ENCODE measurements around the gene TLR7.

Gene TLR7

DNA sequence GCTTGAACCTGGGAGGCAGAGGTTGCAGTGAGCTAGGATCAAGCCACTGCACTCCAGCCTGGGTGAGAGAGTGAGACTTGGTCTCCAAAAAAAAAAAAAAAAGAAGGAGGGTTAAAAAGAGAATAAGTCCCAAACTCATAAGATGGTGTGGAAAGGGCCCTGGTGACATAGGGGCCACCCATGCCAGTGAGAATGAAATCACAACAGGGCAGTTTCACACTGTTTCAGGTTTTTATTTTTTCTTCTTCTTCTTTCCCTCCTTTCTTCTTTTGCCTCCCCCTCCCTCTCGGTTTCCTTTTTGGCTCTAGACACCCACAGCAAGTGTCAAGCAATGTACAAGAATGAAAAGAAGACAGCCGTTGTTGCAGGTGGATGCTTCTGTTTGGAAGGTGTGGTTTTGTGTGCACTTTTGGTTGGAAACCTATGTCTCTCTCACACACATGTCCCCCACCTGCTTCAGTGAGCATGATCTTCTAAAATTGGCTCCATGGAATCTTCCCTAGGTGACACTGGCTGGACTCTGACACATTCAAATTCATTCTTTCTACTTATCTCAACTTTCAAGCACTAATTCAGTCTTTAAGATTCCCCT is 25.1 kb downstream of the TLR7 start:
- DNase-seq, result no peak

- DNase-seq, result no peak
These were observed 25.8 kb downstream of the TLR7 start for GRCh38 chrX:12892716-12893115.

DNA sequence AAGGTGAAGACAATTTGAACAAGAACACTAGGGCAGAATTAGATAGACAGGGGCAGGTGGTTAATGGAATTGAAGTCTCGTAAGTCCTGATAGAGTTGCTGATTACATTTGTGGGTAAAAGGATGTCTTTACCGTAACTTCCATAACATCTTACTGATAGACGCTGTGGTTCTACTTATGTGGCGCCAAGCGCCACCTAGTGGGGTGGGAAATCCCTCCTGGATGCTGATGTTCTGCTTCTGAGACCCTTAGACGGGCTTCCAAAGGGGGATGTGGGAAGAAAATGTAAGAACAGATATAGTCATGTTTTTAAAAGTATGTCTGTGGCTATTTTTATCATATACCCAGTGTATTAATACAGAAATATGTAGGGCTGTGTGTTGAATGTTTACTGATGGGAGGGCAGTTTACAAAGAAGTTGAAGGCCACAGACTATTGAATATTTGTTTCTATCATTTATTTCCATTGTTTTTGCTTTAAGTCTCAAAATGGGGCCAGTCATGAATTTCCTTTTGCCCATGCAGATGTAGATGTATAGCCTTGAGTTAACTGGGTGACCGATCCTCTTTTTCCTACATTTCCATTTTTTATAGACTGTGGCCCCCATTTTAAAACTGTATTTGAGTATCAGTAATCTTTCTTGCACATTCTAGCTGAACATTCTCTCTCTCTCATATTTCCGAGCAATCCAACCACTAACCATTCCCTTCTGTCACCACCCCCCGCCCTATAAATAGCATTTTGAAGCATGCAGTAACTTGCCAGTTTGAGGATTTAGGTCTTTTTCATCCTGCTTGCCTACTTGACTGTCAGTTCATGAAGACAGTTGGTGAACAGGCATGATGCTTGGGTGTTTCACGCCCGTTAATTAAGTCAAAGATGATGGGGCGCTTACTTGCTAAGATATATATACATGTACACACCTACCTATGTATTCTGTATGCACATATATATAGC is 27.5 kb downstream of the TLR7 start:
- no peak for DNase-seq

DNA sequence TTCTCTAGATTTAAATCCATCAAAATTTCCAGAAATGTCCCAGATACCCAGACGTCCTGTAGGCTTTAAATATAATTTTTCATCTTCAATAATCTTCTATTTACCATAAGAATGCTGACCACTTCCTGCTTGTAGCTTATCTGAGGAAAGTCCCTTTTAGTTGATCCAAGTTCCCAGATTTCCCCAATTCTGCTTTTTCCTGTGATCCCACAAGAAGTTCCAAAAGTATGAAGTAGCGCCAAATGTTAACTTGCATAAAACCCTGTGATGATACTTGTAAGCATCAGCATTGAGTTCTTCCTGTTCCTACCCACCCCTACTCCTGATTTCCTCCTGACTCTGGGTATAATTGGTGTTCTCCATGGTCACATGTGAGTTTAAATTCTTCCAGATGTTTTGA is 29.0 kb downstream of the TLR7 start:
- DNase-seq, result no peak

- DNase-seq, result no peak
These were observed 30.1 kb downstream of the TLR7 start for GRCh38 chrX:12896935-12897334.

GRCh38 chrX:12898073-12898472 is 31.2 kb downstream of the TLR7 start:
- no peak for DNase-seq

GRCh38 chrX:12899506-12899905 is 32.6 kb downstream of the TLR7 start:
- DNase-seq, result no peak

- peak; percentile 13 for DNase-seq
These were observed 34.6 kb downstream of the TLR7 start for GRCh38 chrX:12901486-12901885.

GRCh38 chrX:12903646-12904045 is 36.8 kb downstream of the TLR7 start:
- no peak for DNase-seq

- no peak for DNase-seq
These were observed 39.3 kb downstream of the TLR7 start, which contains the start of gene TLR8 for GRCh38 chrX:12906046-12906761. TSS of gene TLR8 (plus strand) at chrX:12906620. CDS start at chrX:12906707, 87 bp downstream.

DNA sequence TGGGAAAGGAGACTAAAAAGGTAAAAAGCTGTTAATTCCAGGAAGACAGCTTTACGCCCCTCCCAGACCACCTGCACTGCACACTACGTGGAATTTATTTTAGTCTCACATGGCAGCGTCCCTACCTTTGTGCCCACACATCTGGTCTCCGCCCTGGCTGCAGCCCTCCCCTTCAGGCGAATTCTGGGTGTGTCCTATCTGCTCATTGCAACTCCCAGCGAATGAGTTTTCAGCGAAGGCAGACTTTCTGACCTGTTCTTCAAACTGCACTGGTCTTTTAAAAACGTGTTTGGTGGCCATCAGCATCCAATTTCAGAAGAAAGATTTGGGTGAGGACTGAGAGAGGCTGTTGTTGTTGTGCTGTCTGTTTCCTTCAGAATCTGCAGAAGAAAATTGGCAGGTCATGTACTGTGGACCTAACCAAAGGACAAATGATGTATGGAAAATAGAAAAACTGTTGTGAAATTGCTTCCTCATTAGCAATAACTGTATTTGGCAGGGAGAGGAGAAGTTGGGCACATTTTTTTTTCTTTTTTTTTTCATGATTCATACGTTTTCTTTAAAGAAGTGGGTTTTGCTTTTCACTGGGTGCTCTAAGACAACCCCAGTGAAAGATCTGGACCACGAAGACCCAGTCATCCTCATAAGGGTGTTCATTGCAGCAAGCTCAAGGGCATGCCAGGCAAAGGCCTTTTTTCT is 43.7 kb downstream of the TLR7 start:
- no peak for DNase-seq

DNA sequence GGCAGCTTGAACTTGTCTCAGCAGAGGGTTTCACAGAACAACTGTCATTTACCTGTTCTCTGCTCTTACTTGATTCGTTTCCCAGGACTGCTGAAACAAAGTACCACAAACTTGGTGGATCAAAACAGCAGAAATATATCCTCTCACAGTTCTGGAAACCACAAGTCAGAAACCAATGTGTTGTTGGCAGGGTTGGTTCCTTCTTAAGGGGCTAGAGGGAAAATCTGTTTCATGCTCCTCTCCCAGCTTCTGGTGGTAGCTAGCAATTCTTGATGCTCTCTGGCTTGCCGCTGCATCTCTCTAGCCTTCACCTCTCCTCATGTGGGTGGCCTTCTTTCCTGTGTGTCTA is 44.2 kb downstream of the TLR7 start:
- no peak for DNase-seq

DNA sequence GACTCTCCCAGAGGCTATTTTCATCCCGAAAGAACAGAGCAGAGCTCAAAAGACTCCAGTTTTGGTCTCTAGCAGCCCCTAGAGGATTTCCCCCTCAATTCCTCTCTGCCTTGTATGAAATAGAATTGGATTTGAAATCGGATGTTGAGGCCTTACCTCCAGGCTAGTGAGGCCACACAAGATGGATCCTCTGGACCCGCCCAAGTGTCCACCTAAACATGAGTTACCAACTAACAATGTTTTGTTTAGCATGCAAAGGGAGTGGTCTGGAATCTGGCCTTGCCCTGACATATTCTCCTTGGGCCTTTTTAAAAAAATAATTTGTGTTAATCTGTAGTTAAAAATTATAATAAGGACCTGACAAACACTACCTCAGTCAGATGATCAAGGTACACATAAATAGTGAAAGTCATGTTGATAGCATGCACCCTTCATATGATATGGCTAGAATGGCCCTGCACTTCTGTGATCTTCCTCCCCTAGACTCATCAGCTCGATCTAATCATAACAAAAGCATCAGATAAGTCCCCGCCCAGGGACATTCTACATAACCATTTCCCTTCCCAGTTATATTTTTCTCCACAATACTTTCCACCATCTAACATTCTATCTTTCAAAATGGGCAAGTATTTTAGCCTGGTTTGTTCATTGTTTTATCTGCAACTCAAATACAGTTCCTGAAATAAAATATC is 46.1 kb downstream of the TLR7 start:
- DNase-seq, result no peak

GRCh38 chrX:12917753-12918152 is 50.9 kb downstream of the TLR7 start:
- no peak for DNase-seq

- no peak for DNase-seq
These were observed 52.2 kb downstream of the TLR7 start for GRCh38 chrX:12919051-12919450.

- DNase-seq, result no peak
These were observed 52.7 kb downstream of the TLR7 start for GRCh38 chrX:12919620-12920019.

DNA sequence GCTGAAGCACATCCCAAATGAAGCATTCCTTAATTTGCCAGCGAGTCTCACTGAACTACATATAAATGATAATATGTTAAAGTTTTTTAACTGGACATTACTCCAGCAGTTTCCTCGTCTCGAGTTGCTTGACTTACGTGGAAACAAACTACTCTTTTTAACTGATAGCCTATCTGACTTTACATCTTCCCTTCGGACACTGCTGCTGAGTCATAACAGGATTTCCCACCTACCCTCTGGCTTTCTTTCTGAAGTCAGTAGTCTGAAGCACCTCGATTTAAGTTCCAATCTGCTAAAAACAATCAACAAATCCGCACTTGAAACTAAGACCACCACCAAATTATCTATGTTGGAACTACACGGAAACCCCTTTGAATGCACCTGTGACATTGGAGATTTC is 54.1 kb downstream of the TLR7 start:
- no peak for DNase-seq

- DNase-seq, result no peak
These were observed 55.2 kb downstream of the TLR7 start for GRCh38 chrX:12921886-12922598.

DNA sequence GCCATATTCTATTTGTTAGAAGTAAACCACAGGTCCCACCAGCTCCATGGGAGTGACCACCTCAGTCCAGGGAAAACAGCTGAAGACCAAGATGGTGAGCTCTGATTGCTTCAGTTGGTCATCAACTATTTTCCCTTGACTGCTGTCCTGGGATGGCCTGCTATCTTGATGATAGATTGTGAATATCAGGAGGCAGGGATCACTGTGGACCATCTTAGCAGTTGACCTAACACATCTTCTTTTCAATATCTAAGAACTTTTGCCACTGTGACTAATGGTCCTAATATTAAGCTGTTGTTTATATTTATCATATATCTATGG is 55.7 kb downstream of the TLR7 start:
- no peak for DNase-seq

GRCh38 chrX:12929701-12930100 is 62.8 kb downstream of the TLR7 start:
- no peak for DNase-seq

DNA sequence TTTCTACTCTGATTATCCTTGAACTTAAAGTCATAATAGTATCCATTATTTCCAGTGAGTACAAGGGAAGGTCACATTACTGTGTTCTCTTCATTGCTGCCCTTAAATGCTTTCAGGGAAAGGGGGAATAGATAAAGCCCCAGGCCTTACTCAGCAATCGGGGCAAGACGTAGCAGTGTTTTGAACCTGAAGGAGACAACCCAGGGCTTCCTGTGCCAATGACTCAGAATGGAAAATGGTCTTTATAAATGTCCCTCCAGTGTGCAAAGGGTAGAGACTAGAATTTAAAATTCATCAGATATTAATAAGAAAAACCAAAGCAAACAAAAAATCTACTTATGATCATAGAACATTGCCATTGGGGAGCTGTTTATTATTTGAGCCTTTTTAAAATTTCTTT is 63.3 kb downstream of the TLR7 start:
- DNase-seq, result no peak

GRCh38 chrX:12932244-12932643 is 65.4 kb downstream of the TLR7 start:
- DNase-seq, result no peak

Data from NCI-H1436 (cell line).